Measurements from ENCODE around the gene CHID1.

The CHID1 gene

DNA sequence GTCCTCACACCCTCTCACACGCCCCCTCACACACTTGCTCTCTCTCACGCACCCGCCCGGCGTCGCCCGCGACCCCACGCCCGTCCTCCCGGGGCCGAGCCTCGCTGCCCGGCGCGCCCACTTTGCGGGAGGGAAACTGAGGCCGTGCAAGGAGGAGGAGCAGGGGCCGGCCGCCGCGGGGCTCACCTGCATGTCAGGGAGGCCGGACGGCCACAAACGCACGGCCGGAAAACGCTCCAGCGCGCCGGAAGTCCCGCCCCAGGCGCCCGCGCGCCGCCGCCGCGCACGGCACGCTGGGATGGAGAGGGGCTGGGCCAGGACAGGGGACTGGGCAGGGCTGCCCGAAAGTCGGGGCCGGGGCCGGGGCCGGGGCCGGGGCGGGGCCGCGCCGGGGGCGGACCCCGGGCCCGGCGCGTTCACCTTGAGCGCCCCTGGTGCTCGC lies at the start of gene CHID1:
Gene CHID1, minus strand, starts transcription at position 222 of the 442 bp plus-strand sequence. CDS start 5,994 bp downstream, outside the sequence.
- no peak for DNase-seq

DNA sequence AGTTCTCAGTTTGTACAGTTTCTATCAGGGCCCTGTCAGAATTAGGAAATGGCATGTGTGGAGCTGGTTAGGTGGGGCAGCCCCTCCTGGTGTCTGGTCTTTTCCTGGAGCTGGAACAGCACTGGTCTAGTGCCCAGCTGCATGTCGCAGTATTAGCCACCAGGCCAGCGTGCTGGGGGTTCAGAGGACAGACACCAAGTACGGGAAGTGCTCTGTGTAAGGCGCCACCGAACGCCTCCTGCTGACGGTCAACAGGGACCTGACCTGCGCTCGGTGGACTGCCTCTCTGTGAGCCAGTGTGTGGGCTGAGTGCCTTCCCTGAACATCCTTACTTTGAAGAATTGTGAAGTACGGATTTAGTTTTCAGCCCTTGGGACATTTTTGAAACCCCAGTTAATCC lies 49.0 kb upstream of the CHID1 start:
- DNase-seq: no peak

DNA sequence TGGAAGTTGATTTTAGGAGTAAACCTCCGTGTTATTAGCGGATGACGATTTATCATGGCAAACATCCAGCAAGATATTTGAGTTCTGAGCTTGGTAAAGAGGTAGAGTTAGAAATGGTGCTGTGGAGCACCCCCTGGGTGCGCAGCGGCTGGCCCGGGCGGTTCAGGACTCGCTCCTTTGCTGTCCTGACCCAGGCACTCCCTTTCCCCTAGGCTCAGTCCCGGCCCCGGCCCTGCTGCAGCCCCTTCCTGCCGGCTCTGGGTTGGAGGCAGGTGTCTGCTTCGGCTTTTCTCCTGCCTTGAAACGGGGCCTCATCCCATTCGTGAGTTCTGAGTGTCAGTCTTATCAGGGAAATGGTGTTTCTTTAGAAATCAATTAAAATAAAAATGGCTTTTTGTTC lies 48.4 kb upstream of the CHID1 start:
- no peak for DNase-seq

DNA sequence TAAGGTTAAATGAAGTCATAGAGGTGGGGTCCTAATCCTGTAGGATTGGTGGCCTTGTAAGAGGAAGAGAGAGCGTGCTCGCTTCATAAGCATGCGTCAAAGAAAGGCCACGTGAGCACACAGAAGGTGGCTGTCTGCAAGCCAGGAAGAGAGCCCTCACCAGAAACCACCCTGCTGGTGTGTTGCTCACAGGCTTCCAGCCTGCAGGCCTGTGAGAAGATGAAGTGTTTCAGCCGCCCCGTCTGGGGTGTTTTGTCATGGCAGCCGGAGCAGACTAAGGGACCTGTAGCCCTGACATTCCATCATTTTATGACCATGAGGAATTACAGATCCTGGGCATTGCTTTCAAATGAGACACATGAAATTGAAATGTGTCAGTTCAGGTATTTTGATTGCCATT lies 47.5 kb upstream of the CHID1 start:
- no peak for DNase-seq

DNA sequence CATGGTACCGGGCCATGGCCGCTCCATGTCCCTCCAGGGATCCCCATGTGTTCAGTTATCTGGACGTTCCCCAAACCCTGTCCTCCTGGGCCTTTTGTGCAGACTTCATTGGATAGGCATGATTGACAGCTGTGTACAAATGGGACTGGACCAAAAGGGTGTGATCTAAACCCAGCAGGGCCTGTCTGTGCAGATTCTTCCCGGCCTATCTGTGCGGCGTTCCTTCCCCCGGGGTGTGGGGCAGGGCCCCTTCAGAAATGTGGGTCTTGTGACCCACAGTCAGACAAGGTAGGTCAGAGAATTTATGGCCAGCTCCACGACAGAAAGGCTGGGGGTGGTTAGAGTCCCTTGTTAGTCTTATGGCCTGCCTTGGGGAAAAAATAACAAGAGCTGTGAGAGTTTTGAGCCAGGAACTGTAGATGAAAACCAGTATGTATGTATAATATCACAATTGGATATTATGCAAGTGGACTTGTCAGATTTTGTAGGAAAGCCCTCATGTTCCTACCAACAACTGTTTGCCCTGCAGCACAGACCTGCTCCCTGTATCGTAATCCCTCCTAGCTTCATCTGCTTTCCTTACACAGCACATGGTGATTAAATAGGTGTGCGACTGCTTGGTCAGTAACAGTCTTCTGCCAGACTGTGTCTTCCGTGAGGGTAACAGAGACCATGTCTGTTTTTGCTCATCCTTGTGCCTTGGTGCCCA lies 46.8 kb upstream of the CHID1 start:
- DNase-seq: no peak

DNA sequence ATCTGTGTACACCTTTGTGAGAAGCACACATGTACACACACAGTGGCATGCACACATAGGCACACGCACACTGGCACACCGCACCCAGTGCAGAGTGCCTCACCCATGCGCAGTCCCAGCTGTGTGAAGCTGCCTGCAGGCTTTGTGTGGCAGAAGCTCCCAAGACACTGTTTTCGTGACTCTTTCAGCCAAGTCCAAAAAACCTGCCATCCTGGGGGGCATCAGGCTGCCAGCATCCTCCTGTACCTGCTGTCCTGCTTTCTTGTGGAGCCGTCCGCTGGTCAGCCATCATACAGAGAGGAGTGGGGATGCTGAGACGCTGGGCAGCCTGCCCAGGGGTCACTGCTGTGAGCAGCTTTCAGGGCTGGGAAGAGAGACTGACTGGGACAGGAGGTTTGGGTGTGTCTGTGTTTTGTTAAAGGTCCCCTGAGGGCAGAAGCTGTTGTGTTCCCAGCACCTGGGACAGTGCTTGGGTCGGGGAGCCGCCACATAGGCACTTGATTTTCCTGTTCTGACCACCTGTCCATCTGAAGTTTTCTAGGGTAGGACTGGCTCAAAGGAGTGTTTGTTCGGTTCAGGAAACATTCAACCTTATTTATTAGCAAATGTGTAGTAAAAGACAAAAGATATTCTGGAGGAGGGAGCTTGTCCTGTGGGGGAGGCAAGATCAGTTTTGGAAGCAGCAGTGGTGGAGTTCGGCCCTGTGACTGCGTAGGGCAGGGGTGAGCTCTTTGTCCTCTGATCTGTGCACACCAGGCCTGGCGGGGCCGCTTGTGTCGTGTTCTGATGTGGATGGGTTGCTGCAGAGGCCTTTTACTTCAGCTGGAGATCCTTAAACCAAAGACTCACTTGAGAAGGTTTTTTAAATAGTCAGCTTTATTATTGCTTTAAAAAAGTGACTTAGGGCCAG lies 44.8 kb upstream of the CHID1 start:
- no peak for DNase-seq

DNA sequence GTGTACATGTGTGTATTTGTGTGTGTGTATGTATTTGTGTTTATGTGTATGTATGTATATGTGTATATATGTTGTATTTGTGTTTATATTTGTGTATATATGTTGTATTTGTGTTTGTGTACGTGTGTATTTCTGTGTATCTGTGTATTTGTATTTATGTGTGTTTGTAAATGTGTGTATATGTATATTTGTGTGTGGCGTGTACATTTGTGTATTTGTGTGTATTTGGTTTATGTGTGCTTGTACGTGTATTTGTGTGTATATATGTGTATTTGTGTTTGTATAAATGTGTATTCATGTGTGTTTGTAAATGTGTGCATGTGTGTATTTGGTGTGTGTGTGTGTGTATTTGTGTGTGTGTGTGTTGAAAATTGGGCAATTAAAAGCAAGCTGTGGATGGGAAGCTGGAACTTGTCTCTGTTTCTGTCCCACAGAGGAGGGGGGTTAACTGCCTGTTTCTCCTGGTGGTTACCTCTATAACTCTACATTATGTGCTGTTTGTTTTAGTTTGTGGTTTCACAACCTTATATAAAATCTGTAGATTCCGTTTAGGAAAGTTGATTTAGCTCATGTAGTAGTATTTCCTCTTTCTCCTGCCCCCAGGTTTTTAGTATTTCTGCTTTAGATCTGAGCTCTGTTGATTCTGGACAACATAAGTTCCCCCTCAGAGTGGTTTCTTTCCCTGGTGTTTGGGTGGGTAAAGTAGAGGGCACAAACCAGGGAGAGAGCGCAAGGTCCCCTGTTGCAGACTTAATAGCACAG lies 44.0 kb upstream of the CHID1 start:
- no peak for DNase-seq

DNA sequence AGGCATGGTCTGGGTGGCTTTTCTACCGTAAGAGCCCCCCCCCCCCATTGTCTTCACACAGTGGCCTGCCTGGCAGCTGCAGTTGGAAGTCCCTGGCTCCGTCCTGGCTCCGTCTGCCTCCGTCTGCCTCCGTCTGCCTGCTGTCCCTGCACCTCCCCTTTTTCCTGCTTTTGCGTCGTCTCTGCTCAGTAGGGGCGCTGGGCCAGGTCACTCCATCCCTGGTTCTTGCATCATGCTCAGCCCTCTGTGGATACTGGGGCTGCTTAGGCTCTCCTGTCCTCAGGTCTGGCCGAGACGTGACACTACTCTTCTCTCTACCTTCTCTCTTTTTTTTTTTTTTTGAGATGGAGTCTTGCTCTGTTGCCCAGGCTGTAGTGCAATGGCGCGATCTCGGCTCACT lies 42.9 kb upstream of the CHID1 start:
- no peak for DNase-seq

DNA sequence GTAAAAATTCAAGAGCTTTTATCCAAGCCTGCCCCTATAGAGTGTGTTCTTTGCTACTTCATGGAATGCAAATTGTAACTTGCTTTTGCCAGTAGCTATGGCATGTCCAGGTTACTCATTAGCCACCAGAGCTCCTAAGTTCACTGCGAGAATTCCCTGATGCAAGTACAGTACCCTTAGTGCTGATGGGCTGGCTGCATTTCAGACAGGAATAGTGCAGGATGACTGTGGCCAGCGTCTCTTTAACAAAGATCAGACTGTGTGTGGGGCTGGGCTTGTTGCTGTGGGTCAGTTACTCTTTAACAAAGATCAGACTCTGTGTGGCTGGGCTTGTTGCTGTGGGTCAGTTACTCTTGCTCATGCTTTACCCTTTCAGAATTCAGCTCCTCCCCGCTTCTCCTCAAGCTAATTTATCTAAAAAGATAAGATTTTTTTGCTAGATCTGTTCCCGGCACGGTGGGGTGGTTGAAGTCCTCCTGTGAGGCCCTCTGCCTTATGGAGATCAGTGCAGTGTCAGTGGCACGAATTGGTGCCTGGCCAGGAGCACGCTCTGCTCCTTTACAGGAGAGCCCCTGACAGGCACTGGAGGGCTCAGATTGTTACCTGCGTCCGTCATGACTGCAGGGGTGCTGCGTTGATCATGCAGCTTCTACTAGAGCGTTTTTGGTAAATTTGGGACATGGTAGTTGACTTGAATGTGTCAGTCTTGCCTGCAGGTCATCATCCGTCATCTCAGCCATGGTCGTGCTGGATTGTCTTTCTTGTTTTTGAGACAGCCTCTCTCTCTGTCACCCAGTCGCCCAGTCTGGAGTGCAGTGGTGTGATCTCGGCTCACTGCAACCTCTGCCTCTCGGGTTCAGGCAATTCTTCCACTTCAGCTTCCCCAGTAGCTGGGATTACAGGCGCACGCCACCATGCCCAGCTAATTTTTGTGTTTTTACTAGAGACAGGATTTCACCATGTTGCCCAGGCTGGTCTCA lies 42.1 kb upstream of the CHID1 start:
- no peak for DNase-seq

DNA sequence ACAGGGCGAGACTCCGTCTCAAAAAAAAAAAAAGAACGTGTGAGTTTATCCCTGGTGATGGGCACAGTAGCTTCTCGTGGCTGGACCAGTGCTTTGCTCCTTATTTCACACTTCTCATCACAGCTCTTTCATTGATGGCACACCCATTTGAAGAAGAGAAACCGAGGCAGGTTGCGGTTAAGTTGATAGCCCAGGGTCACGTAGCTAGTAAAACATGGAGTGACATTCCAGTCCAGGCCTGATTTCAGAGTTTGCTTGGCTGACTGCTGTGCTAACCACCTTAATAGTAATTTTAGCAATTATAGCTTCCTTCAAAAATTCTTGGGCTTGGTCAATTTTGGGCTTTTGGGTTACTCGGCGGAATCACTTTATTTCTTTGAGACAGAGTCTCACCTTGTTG lies 40.9 kb upstream of the CHID1 start:
- DNase-seq: no peak

DNA sequence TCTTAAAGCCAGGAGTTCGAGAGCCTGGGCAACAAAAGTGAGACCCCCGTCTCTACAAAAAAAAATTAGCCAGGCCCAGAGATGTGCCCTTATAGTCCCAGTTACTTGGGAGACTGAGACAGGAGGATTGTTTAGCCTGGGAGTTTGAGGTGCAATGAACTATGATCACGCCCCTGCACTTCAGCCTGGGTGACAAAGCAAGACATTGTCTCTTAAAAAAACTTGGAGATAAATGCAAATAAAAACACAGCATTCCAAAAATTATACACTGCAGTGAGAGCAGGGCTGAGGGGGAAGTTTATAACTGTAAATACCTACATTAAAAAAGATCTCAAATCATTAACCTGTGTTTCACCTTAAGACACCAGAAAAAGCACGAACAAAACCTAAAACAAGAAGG lies 37.1 kb upstream of the CHID1 start:
- DNase-seq: no peak

DNA sequence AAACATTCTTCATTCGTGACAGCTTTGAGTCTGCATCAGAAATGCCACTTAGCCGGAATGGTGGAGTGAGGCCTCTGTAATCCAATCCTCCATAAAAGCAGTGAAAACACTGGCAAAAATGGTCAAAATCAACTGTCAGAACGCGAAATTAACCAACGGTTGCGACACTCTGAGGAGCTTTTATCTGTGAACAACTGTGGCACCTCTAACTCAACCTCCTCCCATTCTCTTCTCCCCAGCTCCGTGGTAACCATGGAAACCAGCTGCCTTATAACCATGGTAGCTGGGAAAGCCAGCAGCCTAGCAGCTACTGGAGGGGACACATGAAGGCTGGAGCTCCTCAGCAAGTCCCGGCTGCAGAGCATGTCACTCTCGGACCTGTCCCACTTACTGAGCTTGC lies 35.4 kb upstream of the CHID1 start:
- no peak for DNase-seq

DNA sequence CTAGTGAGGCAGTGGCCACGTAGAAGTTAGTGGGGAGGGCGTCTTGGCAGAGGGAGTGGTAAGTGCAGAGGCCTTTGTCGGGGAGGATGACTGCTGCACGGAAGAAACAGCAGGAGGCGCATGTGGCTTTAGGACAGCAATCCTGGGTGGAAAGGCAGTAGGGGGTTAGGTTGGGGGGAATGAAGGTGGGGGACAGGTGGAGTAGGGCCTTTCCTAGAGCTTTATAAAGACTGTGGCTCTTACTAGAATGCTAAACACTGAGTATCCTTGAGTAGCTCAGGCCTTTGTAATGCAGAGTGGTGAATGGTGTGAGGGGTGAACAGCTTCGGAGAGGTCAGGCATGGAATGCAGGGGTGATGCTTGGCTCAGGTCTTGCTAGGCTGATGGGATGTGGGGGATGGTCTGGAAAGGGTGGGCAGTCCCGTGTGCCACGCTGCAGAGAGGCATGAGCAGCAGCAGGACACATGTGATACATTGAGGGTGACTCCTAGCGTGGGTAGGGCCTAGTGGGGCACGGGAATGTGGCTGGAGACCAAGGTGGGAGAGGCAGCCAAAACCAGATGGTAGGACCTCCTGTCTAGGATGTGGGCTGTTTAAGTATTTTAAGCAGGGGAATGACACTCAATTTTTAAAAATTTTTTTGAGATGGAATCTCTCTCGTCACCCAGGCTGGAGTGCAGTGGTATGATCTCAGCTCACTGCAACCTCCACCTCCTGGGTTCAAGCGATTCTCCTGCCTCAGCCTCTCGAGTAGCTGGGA lies 34.3 kb upstream of the CHID1 start:
- DNase-seq: no peak

DNA sequence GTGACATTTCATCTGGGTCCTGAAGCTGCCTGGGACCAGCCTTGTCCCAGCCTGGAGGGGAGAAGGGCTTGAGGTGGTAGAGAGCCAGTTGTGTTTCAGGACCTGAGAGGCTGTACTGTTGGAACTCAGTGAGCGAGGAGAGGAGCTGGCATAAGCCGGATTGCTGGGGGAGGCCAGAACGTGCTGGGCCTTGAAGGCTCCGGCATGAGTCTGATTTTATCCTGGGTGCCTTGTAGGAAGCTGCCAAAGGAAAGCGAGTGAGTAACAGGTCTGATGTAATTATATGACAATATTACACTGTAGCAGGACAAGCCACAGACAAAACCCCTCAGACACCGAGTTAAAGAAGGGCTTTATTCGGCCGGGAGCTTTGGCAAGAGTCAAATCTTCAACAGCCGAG lies 32.2 kb upstream of the CHID1 start:
- DNase-seq: no peak

DNA sequence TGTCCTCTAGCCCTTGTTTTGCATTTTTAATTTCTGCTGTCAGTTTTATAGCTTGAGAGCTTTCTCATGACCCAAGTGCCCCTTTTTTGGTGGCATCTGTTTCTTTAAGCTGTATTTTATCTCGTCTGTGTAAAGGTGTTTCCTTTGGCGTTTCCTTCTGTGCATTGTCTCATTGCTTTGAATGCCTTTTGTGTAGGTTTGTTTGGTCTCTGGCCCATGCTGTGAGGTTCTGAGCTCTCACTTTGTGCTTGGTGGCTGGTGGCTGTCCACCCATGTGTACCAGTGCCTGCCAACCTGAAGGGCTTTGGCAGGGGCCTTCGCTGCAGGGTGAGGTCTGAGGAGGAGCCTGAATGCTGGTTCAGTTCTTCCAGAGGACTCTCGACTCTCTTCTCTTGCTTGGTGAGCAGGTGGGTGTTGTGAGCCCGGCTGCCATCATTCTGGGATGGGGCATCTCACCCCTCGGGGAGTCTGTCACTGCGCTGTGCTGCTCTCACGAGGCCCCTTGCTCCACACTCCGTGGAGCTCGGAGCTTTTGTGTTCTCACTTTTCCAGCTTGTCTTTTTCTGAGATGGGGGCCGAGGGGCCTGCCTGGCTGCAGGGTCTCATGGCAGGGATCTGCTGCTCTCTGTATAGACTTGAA lies 30.0 kb upstream of the CHID1 start:
- DNase-seq: no peak

DNA sequence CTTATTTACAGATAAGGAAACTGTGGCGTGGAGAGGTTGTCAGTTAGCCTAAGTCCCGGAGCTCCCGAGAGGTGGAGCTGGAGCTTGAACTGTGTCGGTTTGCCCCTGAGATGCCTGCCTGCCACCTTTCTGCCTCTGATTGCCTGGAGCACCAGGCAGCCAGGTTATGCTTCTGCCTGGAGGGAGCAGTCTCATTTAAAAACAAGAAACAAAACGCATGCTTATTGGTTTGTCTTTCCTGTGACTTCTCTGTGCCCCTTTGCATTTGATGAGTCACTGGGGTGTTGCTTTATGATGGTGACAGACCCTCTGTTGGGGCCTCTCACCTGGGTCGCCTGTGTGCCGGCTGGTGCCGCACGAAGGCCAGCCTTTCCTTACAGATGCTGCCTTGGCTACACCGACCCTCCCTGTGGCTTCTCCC lies 27.2 kb upstream of the CHID1 start:
- DNase-seq: no peak

DNA sequence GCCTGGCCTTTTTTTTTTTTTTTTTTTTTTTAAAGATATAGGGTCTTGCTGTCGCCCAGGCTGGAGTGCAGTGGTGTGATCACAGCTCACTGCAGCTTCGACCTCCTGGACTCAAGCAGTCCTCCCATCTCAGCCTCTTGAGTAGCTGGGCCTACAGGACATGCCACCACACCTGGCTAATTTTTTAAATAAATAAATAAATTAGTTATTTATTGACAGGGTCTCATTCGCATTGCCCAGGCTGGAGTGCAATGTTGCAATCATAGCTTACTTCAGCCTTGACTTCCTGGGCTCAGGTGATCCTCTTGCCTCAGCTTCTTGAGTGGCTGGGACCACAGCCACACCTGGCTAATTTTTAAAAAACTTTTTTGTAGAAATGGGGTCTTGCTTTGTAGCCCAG lies 25.6 kb upstream of the CHID1 start:
- DNase-seq: no peak

DNA sequence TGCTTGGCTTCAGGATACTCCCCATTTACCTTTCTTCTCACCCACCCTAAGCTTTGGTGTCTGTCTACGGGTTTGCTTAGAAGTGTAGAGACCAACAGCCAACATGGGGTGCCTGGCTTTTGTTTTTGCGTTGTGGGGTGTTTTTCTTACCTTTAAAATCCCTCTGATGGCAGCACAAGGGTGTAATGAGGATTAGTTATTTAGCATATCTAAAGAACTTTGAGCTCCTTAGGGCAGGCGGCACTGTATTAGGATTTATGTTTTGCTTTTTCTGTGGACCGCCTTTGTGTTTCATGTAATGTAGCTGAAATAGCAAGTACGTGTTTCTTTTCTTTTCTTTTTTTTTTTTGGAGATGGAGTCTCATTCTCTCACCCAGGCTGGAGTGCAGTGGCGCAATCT lies 23.9 kb upstream of the CHID1 start:
- no peak for DNase-seq

DNA sequence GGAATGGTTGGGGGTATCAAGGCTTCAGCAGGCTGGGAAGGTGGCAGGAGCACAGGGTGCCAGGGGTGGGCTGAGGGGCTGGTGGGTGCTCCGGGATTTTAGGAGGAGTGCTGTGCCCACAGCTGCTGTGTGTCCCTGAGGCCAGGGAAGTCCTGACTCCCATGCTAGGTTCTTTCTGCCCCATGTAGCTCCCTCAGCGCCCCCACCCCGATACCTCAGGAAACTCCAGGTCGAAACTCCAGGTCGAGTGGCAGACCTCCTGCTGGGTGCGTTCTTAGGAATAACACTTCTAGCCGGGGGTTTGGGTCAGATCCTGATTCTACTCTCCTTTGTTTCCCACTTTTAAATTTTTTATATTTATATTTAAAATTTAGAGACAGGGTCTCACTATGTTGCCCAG lies 23.3 kb upstream of the CHID1 start:
- no peak for DNase-seq

DNA sequence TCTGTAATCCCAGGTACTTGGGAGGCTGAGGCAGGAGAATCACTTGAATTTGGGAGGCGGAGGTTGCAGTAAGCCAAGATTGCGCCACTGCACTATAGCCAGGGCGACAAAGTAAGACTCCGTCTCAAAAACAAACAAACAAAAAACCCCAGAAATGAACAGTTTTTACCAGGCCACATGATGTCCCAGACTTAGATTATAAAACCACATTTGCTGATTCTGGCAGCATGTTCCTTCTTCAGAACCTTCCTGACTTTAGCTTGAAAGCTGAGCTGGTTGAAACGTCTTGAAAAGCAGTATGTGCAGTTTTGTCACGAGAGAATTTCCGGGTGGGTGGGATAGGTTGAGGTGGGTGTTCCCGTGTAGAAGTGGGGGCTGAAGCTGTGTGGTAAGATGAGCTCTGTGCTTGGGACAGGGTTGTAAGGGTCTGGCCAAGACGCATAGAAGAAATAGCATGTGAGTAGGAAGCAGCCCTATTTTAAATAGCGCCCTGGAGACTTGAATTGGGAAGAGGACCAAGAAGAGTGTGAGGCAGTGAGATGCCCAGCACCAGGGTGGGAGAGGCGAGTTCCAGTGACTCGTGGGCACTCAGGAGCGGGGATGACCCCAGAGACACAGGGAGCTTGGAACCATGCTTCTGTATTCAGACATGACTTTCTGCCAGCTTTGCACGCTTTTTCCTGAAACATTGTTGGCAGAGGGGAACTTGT lies 22.7 kb upstream of the CHID1 start:
- DNase-seq: no peak

All from SIG-M5 (cell line).